HG03280 (cell line): ENCODE results near the gene SCYGR2.
"Not testable (repeated sequence)": the region's sequence is repeated elsewhere in the genome, so short reads cannot be mapped to it uniquely, and the experiment has no call there.

Source experiments
- ATAC-seq: cut with Tn5 transposase; IDR thresholded peaks from one replicate; pipeline ENCODE4 v1.9.1; 2021; ENCODE audit warnings: mild to moderate bottlenecking, moderate library complexity; ENCODE audit not compliant: unreplicated experiment

Gene SCYGR2

GRCh38 chr2:227598835-227599503 lies at the start of gene SCYGR2:
SCYGR2 (plus strand) TSS chr2:227598893; CDS start chr2:227598893, 0 bp downstream.
- ATAC-seq = not testable (repeated sequence)

- ATAC-seq = no peak
Observed at GRCh38 chr2:227551836-227552235, 46.9 kb upstream of the SCYGR2 start.

- ATAC-seq = no peak
Observed at GRCh38 chr2:227562581-227562980, 36.1 kb upstream of the SCYGR2 start.

- no peak for ATAC-seq
Observed at GRCh38 chr2:227565080-227565479, 33.6 kb upstream of the SCYGR2 start.

GRCh38 chr2:227566012-227566411 lies 32.7 kb upstream of the SCYGR2 start:
- no peak for ATAC-seq

GRCh38 chr2:227568852-227569169 lies 29.9 kb upstream of the SCYGR2 start:
- no peak for ATAC-seq

GRCh38 chr2:227570615-227571014 lies 28.1 kb upstream of the SCYGR2 start:
- no peak for ATAC-seq

GRCh38 chr2:227576110-227576509 lies 22.6 kb upstream of the SCYGR2 start:
- no peak for ATAC-seq

GRCh38 chr2:227576812-227577211 lies 21.9 kb upstream of the SCYGR2 start:
- no peak for ATAC-seq

GRCh38 chr2:227577555-227577954 lies 21.1 kb upstream of the SCYGR2 start:
- no peak for ATAC-seq

- ATAC-seq = no peak
Observed at GRCh38 chr2:227578642-227579041, 20.1 kb upstream of the SCYGR2 start.

GRCh38 chr2:227579791-227580190 lies 18.9 kb upstream of the SCYGR2 start:
- ATAC-seq = no peak

GRCh38 chr2:227582369-227582768 lies 16.3 kb upstream of the SCYGR2 start:
- ATAC-seq = no peak

GRCh38 chr2:227592694-227593387 lies 5.9 kb upstream of the SCYGR2 start:
- ATAC-seq = no peak

- ATAC-seq = no peak
Observed at GRCh38 chr2:227595797-227596196, 2.9 kb upstream of the SCYGR2 start.

- no peak for ATAC-seq
Observed at GRCh38 chr2:227597036-227597435, 1.7 kb upstream of the SCYGR2 start.

GRCh38 chr2:227597998-227598397 lies 695 bp upstream of the SCYGR2 start:
- ATAC-seq = no peak

GRCh38 chr2:227602358-227602757 lies 3.7 kb downstream of the SCYGR2 start:
- no peak for ATAC-seq

GRCh38 chr2:227606476-227606875 lies 7.8 kb downstream of the SCYGR2 start:
- ATAC-seq = no peak

- ATAC-seq = no peak
Observed at GRCh38 chr2:227607941-227608340, 9.2 kb downstream of the SCYGR2 start.

- no peak for ATAC-seq
Observed at GRCh38 chr2:227608561-227609338, 10.1 kb downstream of the SCYGR2 start.

- no peak for ATAC-seq
Observed at GRCh38 chr2:227610123-227610522, 11.4 kb downstream of the SCYGR2 start.
